ENCODE data around the gene RFESD. TPM values are rescaled to one million over a fixed set of nuclear protein-coding genes. Genes with fewer than 3 reads are reported as not detected.

Gene RFESD
- total RNA-seq, result 1 to 10 TPM; 5.9 to 6.2 TPM

DNA sequence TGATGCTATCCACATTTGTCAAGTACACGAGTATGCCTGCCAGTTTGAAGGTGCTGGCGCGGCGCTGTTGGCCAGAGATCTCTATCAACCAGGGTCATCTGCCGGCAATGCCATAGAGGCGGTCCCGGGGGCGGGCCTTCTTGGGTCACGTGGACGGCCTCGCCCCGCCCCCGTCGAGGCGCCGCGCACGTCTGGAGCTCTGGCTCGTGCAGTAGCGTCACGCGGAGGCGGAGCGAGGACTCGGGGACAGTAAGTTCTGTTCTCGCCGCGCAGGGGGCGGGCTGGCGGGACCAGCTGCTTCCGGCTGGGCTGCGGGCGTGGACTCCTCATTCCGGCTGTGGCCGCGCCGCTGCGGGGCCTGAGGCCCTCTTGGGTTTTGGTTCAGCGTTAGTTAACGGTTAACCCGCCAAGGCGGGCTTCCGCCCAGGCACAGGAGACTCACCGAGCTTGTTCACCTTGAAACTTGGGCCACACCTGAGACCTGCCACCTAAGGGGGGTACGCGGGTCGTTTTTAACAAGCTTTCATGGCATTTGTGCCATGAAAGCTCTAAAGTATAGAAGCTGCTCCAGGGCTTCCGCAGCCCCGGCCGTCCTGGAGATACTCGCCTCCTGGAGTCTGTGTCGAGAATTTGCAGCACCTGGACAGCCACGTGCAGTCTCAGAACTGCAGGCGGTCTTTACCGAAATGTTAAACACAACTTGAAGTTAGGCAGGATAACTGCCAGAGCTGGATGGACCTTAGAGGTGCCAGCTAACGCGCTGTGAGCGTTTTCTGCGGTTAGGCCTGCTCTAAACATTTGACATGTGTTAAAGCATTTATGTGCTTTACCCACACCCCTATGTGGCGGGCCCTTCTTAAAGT lies at the start of gene RFESD:
TSS of gene RFESD (plus strand) at position 209 of the 863 bp plus-strand sequence. CDS start 5,495 bp downstream, outside the sequence.
- ChIA-PET POLR2A (interaction anchor here (0.6 kb wide), 1 partner anchor 82 kb away, joined by 15 read pairs; no protein-coding TSS in a partner anchor), CTCF (interaction anchor here (0.7 to 2.4 kb wide), 10 partner anchors 11 to 220 kb away, joined by 3 to 9 read pairs (median 4); no protein-coding TSS in a partner anchor)
- Mint-ChIP-seq H3K4me3 (peak within 1 kb of the TSS; percentile 81), H3K27me3 (no peaks in the 10 kb centered on the region), H3K4me1 (peaks cover 52% of the 10 kb centered on the region), H3K27ac (peak within 1 kb of the TSS; percentile 95), H3K36me3 (ENCODE audit: low read depth) (peaks cover 5% of the 10 kb centered on the region), H3K9me3 (no peaks in the 10 kb centered on the region)
- peak; percentile 96 for DNase-seq

DNA sequence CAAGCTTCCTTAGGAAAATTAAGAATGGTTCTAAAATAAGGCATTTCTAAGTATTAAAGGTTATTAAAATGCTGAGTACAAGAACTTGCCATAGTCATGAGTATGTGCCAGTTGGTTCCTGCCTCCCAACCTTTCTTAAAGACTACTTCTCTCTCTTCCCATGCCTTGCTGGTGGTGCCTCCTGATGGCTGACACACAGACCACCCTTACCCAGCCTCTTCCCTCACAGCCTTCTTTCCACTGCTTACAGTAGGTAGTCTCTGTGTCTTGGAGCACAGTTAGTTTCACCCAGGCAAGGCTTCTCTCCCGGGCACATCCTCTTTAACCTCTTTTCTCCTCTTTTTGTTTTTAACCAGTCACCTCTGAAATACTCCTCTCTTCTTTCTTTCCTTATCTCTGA lies 47.3 kb upstream of the RFESD start:
- Mint-ChIP-seq H3K36me3 (ENCODE audit: low read depth) (peaks cover 5% of the 10 kb centered on the region), H3K4me3 (no peak overlapping the region), H3K27me3 (no peaks in the 10 kb centered on the region), H3K27ac (no peak overlapping the region), H3K9me3 (no peaks in the 10 kb centered on the region), H3K4me1 (no peaks in the 10 kb centered on the region)
- DNase-seq, result no peak
- ChIA-PET POLR2A (no interaction called here), CTCF (no interaction called here)

DNA sequence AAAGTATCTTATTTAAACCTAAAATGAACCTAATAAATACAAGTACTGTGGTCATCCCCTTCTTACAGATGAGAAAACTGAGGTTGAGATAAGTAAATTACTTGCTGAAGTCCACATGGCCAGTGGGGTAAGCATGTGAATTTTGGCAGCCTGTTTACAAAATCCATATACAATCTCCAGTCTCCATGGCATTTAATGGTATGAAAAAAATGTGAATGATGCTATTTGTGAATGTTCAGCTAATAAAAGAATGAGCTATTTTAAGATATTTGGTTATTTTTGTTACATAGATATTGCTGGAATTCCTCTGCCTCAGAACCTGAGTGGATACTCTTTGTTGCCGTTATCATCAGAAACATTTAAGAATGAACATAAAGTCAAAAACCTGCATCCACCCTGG lies 46.0 kb upstream of the RFESD start:
- Mint-ChIP-seq H3K36me3 (ENCODE audit: low read depth) (peaks cover 11% of the 10 kb centered on the region), H3K27ac (no peak overlapping the region), H3K4me1 (no peaks in the 10 kb centered on the region), H3K27me3 (no peaks in the 10 kb centered on the region), H3K4me3 (no peak overlapping the region), H3K9me3 (no peaks in the 10 kb centered on the region)
- ChIA-PET CTCF (no interaction called here), POLR2A (no interaction called here)
- no peak for DNase-seq

DNA sequence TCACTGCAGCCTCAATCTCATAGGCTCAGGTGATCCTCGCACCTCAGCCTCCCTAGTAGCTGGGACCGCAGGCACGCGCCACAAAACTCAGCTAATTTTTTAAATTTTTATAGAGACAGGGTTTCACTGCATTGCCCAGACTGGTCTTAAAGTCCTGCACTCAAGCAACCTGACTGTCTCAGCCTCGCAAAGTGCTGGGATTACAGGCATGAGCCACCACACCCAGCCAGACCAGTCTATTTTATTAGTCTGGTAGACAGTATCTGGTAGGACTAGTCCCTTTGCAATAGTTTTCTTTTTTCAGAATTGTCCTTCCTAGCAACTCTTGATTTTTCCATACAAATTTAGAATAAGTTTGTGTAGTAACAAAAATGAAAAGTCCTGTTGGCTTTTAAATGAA lies 40.8 kb upstream of the RFESD start:
- CTCF ChIA-PET, result no interaction called here
- no peak overlapping the region for H3K27ac Mint-ChIP-seq
- H3K4me3 Mint-ChIP-seq, result no peak overlapping the region
- H3K4me1 Mint-ChIP-seq, result no peaks in the 10 kb centered on the region
- H3K27me3 Mint-ChIP-seq, result no peaks in the 10 kb centered on the region
- POLR2A ChIA-PET, result no interaction called here
- peaks cover 12% of the 10 kb centered on the region for H3K36me3 Mint-ChIP-seq (ENCODE audit: low read depth)
- no peaks in the 10 kb centered on the region for H3K9me3 Mint-ChIP-seq
- no peak for DNase-seq

DNA sequence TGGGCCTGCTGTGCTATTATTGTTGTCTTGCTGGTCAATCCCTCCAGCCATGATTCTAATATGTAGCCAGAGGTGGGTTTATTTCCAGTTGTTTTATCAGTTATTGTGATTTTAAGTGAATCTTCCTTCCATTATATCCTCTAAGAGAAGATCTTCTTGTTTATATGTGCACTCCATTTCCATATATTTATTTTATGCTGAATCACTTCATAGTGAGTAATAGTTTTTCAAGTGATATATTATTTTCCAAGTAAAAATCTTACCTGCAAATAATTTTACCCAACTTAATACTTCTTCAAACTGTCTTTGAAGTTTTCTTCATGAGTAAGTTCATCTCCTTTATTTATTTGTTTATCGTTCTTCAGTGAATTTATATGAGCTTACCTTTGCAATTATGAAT lies 40.2 kb upstream of the RFESD start:
- no peak overlapping the region for H3K4me3 Mint-ChIP-seq
- ChIA-PET POLR2A (no interaction called here), CTCF (interaction anchor here (0.8 kb wide), 1 partner anchor 22 kb away, joined by 3 read pairs; no protein-coding TSS in a partner anchor)
- DNase-seq, result no peak
- no peak overlapping the region for H3K27ac Mint-ChIP-seq
- H3K36me3 Mint-ChIP-seq (ENCODE audit: low read depth), result peaks cover 12% of the 10 kb centered on the region
- H3K4me1 Mint-ChIP-seq, result no peaks in the 10 kb centered on the region
- H3K27me3 Mint-ChIP-seq, result no peaks in the 10 kb centered on the region
- no peaks in the 10 kb centered on the region for H3K9me3 Mint-ChIP-seq

DNA sequence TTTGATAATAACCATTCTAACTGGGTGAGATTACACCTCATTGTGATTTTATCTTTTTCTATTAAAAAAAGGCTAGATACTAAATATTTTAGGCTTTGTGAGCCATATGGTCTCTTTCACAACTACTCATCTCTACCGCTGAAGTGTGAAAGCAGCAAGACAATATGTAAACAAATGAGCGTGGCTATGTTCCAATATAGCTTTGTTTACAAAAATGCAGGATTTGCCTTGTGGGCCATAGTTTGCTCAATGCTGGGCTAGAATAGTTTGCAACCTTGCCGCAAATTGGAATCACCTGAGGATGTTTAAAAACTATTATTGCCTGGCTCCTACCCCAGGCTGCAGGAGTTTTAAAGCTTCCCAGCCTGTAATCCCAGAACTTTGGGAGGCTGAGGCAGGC lies 36.9 kb upstream of the RFESD start:
- H3K36me3 Mint-ChIP-seq (ENCODE audit: low read depth), result peaks cover 22% of the 10 kb centered on the region
- no peak overlapping the region for H3K27ac Mint-ChIP-seq
- no peak overlapping the region for H3K4me3 Mint-ChIP-seq
- no peaks in the 10 kb centered on the region for H3K4me1 Mint-ChIP-seq
- CTCF ChIA-PET, result no interaction called here
- POLR2A ChIA-PET, result interaction anchor here (0.6 kb wide), 1 partner anchor 60 kb away, joined by 3 read pairs; no protein-coding TSS in a partner anchor
- DNase-seq, result no peak
- H3K27me3 Mint-ChIP-seq, result no peaks in the 10 kb centered on the region
- H3K9me3 Mint-ChIP-seq, result peaks cover 13% of the 10 kb centered on the region

DNA sequence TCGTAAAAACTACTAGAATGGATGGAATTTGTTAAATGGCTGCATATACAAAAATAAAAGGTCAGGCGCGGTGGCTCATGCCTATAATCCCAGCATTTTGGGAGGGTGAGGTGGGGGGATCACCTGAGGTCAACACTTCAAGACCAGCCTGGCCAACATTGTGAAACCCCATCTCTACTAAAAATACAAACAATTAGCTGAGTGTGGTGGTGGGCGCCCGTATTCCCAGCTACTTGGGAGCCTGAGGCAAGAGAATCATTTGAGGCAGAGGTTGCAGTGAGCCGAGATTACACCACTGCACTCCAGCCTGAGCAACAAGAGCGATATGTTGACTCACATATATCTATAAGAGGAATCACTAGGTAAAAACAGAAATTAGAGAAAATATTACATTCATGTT lies 36.0 kb upstream of the RFESD start:
- Mint-ChIP-seq H3K4me1 (peaks cover 3% of the 10 kb centered on the region), H3K4me3 (no peak overlapping the region), H3K27ac (no peak overlapping the region), H3K27me3 (no peaks in the 10 kb centered on the region), H3K36me3 (ENCODE audit: low read depth) (peaks cover 23% of the 10 kb centered on the region), H3K9me3 (peaks cover 16% of the 10 kb centered on the region)
- DNase-seq, result no peak
- CTCF ChIA-PET, result interaction anchor here (0.6 kb wide), 1 partner anchor 34 kb away, joined by 3 read pairs; no protein-coding TSS in a partner anchor
- POLR2A ChIA-PET, result no interaction called here

DNA sequence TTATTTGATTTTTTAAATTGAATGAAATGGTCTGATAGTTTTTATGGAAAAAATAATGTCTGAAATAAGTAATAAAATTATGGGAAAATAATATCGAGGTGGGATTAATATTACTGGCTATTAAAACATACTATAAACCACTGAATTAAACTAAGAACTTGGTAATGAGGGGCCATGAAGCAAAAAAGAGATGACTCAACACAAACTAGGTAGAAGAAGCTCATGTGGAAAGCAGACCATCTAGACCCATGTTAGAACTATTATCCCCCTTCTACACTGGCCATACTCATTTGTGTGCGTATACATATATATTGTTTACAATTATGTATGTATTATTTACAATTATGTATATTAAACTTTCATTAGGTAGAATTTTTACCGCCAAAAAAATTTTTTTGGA lies 35.2 kb upstream of the RFESD start:
- Mint-ChIP-seq H3K4me1 (peaks cover 3% of the 10 kb centered on the region), H3K27ac (no peak overlapping the region), H3K4me3 (no peak overlapping the region), H3K9me3 (peaks cover 16% of the 10 kb centered on the region), H3K27me3 (no peaks in the 10 kb centered on the region), H3K36me3 (ENCODE audit: low read depth) (peaks cover 22% of the 10 kb centered on the region)
- ChIA-PET POLR2A (no interaction called here), CTCF (no interaction called here)
- no peak for DNase-seq

DNA sequence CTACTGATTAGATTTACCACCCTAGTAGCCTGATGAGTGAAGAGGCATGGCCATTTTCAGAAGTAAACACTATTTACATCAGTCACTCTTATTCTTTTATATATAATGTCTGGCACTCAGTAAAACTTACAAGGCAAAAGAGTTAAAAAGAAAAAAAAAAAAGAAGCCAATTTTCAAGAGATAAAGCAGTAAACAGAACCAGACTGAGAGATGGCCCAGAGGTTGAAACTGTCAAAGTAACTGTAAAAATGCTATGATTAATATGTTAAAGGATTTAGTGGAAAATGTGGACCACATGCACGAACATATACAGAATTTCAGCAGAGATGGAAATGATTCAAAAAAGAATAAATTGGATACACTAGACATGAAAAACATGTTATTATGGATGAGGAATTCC lies 33.1 kb upstream of the RFESD start:
- Mint-ChIP-seq H3K27me3 (no peaks in the 10 kb centered on the region), H3K4me1 (peaks cover 7% of the 10 kb centered on the region), H3K27ac (no peak overlapping the region), H3K4me3 (no peak overlapping the region), H3K36me3 (ENCODE audit: low read depth) (peaks cover 28% of the 10 kb centered on the region), H3K9me3 (peaks cover 16% of the 10 kb centered on the region)
- DNase-seq, result no peak
- CTCF ChIA-PET, result no interaction called here
- POLR2A ChIA-PET, result interaction anchor here (0.6 kb wide), 1 partner anchor 1270 kb away, joined by 3 read pairs; no protein-coding TSS in a partner anchor

DNA sequence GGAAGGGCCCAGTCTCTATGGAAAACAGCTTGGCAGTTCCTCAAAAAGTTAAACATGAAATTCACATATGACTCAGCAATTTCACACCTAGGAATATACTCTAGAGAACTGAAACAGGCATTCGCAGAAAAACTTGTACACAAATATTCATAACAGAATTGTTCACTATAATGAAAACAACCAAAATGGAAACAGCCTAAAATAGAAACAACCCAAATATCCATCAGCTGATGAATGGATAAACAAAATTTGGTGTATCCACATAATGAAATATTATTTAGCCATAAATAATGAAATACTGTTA lies 31.5 kb upstream of the RFESD start:
- Mint-ChIP-seq H3K36me3 (ENCODE audit: low read depth) (peaks cover 36% of the 10 kb centered on the region), H3K27me3 (peaks cover 8% of the 10 kb centered on the region), H3K27ac (no peak overlapping the region), H3K9me3 (peaks cover 16% of the 10 kb centered on the region), H3K4me3 (no peak overlapping the region), H3K4me1 (peaks cover 22% of the 10 kb centered on the region)
- no peak for DNase-seq
- ChIA-PET POLR2A (no interaction called here), CTCF (no interaction called here)

DNA sequence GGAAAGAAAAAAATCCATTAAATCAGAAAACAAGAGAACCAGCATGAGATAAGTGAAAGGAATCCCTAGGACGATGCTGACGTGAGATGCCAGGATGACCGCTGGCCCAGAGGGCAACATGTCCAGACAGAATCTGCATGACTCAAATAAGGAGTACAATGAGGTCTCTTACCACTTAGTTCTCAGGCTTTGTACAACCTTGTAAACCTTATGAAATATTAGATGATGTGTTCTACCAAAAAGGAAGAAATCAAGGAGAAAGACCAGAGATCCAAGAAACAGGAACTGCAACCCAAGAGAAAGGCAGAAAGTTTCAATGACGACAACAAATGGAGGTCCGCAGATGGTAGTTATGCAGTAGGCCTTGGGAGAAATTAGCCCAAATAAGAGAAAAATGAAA lies 29.5 kb upstream of the RFESD start:
- H3K9me3 Mint-ChIP-seq, result peaks cover 16% of the 10 kb centered on the region
- H3K4me1 Mint-ChIP-seq, result peaks cover 29% of the 10 kb centered on the region
- ChIA-PET POLR2A (no interaction called here), CTCF (no interaction called here)
- peaks cover 8% of the 10 kb centered on the region for H3K27me3 Mint-ChIP-seq
- H3K36me3 Mint-ChIP-seq (ENCODE audit: low read depth), result peaks cover 36% of the 10 kb centered on the region
- no peak for DNase-seq
- H3K4me3 Mint-ChIP-seq, result no peak overlapping the region
- H3K27ac Mint-ChIP-seq, result no peak overlapping the region

DNA sequence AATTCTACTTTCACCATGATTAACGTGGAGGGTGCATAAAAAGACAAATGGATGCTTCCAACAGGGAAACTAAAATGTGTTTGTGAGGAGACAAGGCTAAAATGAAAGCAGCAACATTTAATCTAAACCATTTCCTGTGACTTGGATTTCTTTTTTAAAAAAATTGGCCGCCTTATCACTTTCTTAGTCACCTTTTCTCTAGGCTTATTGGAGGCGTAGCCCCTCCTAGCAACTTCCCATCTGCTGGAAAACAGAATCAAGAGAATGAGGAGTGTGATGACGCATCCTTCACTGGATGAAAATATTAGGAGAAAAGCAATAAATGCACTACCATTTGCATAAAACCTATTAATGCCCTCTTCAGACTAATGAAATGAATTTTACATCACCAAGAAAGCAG lies 27.5 kb upstream of the RFESD start:
- POLR2A ChIA-PET, result no interaction called here
- Mint-ChIP-seq H3K27me3 (peaks cover 8% of the 10 kb centered on the region), H3K9me3 (peaks cover 5% of the 10 kb centered on the region), H3K27ac (no peak overlapping the region), H3K4me3 (peak overlapping the region; percentile 78), H3K4me1 (peaks cover 46% of the 10 kb centered on the region), H3K36me3 (ENCODE audit: low read depth) (peaks cover 21% of the 10 kb centered on the region)
- no peak for DNase-seq
- CTCF ChIA-PET, result no interaction called here

DNA sequence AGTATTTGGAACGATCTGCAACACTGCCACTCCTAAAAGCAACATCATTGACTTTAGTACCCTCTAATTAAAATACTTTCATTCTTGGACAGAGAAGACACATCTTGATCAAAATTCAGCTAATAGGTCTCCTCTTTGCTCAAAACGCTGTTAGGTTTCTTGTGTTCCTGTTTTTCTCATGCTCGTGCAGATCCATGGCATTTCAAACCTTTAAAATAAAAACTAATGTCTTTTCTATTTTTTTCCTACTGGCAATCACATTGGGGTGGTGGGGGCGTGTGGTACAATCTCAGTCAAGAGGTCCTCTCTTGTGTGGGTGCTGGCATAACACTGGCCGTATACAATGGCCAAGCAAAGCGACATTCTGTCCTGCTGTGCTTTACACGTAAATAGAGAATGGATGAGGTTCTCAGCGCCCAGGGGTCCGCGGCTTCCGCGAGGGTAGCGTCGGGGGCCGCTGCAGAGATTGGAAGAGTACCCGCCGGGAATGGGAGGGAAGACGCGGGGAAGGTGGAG lies 27.0 kb upstream of the RFESD start:
- Mint-ChIP-seq H3K9me3 (peaks cover 5% of the 10 kb centered on the region), H3K36me3 (ENCODE audit: low read depth) (peaks cover 19% of the 10 kb centered on the region), H3K4me3 (peak overlapping the region; percentile 78), H3K4me1 (peaks cover 46% of the 10 kb centered on the region), H3K27me3 (peaks cover 8% of the 10 kb centered on the region), H3K27ac (peak overlapping the region; percentile 89)
- no peak for DNase-seq
- POLR2A ChIA-PET, result no interaction called here
- CTCF ChIA-PET, result no interaction called here

Data from activated CD4-positive, alpha-beta T cell treated with anti-CD3 and anti-CD28 coated beads, Interleukin-2, amount 10 ng/mL, durations not matched to agents 7 days and 5 days (primary cell).